Heart right ventricle (tissue), 16 donors: ENCODE measurements around the gene SAPCD1. TPM values are rescaled to one million over a fixed set of nuclear protein-coding genes. Genes with fewer than 3 reads are reported as not detected.

ENCODE experiments used
- ATAC-seq, 8 donors: fragments of 200-7000 bp; cut with Tn5 transposase; one replicate each; pipeline ENCODE4 v1.9.1; 2020; ENCODE audit warnings: mild to moderate bottlenecking in 8 of 8, moderate library complexity in 8 of 8, moderate number of reproducible peaks in 1 of 8
- DNase-seq, 2 donors: peaks; one replicate each; pipeline ENCODE4 v3.0.0-alpha.2; 2020
- H3K27ac ChIP-seq, 10 donors: fragments of 200-600 bp; sonication (generic) in 2 of 10; one replicate each; pipeline versions ENCODE4 v1.5.0 to v1.8.0; 2020 to 2022; ENCODE audit warnings: mild to moderate bottlenecking in 3 of 10
- H3K27me3 ChIP-seq, 7 donors: fragments of 200-600 bp; one replicate each; pipeline ENCODE4 v1.8.0; 2021 to 2022; ENCODE audit warnings: mild to moderate bottlenecking in 2 of 7
- H3K36me3 ChIP-seq, 9 donors: fragments of 200-600 bp; sonication (generic) in 1 of 9; one replicate each; pipeline versions ENCODE4 v1.5.0 to v1.8.0; 2020 to 2022; ENCODE audit warnings: mild to moderate bottlenecking in 2 of 9
- H3K4me1 ChIP-seq, 9 donors: fragments of 200-600 bp; sonication (generic) in 1 of 9; one replicate each; pipeline versions ENCODE4 v1.5.0 to v1.8.0; 2020 to 2022; ENCODE audit warnings: mild to moderate bottlenecking in 4 of 9
- H3K4me3 ChIP-seq, 10 donors: fragments of 200-600 bp; sonication (generic) in 2 of 10; one replicate each; pipeline versions ENCODE4 v1.5.0 to v1.8.0; 2020 to 2022; ENCODE audit warnings: mild to moderate bottlenecking in 7 of 10, moderate library complexity in 2 of 10
- H3K9me3 ChIP-seq, 11 donors: fragments of 200-600 bp in 10 of 11; sonication (generic) in 2 of 11; one replicate each; pipeline versions ENCODE4 v1.5.0 to v1.8.0; 2013 to 2022; ENCODE audit warnings: mild to moderate bottlenecking in 2 of 11, control low read depth in 1 of 11, moderate library complexity in 1 of 11
- CTCF ChIP-seq, 9 donors: fragments of 200-600 bp; sonication (generic) in 2 of 9; IDR thresholded peaks; one replicate each; pipeline versions ENCODE4 v1.5.0 to v1.8.0; 2021 to 2022; ENCODE audit warnings: antibody characterized with exemption in 9 of 9, mild to moderate bottlenecking in 5 of 9, moderate library complexity in 1 of 9
- WGBS, 2 donors: extraction: QIAGEN DNeasy Blood & Tissue Kit; methylation state at CpG; one replicate each; pipeline ENCODE4 v1.1.7; 2013; ENCODE audit warnings: inconsistent platforms in 1 of 2; 5-methylcytosine and 5-hydroxymethylcytosine counted together
- intact Hi-C, 10 donors: fragments of 100-400 bp; cut with DNase I; formaldehyde crosslinking; loops; one replicate each; pipeline versions ENCODE4 v1.11.1 to v1.14.2; 2022
- polyA plus RNA-seq, 2 donors: library from polyadenylated mRNA; stranded (reverse); fragments of 200-250 nt; gene quantifications; one replicate each; pipeline ENCODE4 v1.2.3, GENCODE V29; 2013
- total RNA-seq, 10 donors: library from RNA; stranded (reverse); fragmentation: NEBNext Ultra II Directional in 3 of 10; extraction: Animal tissue kit (Norgen Biotek cat#: 25700) in 3 of 10; gene quantifications; one replicate each; pipeline versions ENCODE4 v1.2.1 to v1.2.4, GENCODE V29; 2021 to 2023
- donor health status: Arrhythmogenic right ventricular cardiomyopathy.
- donor health status: ischemic (EF 13 %, LVEDD 7.1; RV severe dilation, severe dysfunction).
- donor health status: healthy with polysubstance abuse.
- donor health status: DM: no; HTN: yes; CAD: no.
- donor health status: DM: no; HTN: no; CAD: no.
- donor health status: ischemic (EF 25% LVEDD 6.9; RV normal size, moderate dysfunction).
- donor health status: ischemic (EF 25% LVEDD 5.7; RV mildly dilated, moderate dysfunction).
- donor health status: healthy.
- donor health status: DM: yes; HTN: yes; CAD: no.
- donor health status: Ischemic cardiomyopathy.
- donor health status: ischemic (EF 35%, LVEDD 5.7; RV mildly dilated, moderate dysfunction).
- donor health status: nonischemic (EF 11% LVEDD 7.7; RV severe dilation, severe dysfunction).
- donor health status: DM: yes; HTN: yes; CAD: no.
- donor health status: PGD.
- donor health status: ischemic (EF 29% LVEDD 5.4; RV normal size, mild dysfunction).
- donor health status: nonischemic (EF 23%, LVEDD 6.1; RV moderate dilation, normal function).

SAPCD1 gene
- total and polyA plus RNA-seq, 12 donors = 0.36 to 1.9 (median 0.72) TPM; not detected in 3

- DNase-seq (no peak), ATAC-seq (no peak)
- Histone ChIP-seq H3K27me3 (no peaks in the 10 kb centered on the region), H3K27ac (no peak within 1 kb of the TSS), H3K9me3 (no peaks in the 10 kb centered on the region), H3K4me3 (no peak within 1 kb of the TSS), H3K4me1 (peaks cover 0 to 9% (median 0%) of the 10 kb centered on the region in 9 donors), H3K36me3 (peaks cover 0 to 15% (median 6%) of the 10 kb centered on the region in 9 donors)
- TF ChIP-seq CTCF (IDR thresholded peaks at IDR 0.05) = no peak
- 88 to 94% methylated on average over 4 of the region's 4 CpGs for WGBS, 2 donors
- intact Hi-C loops = no loop called here
Measured at GRCh38 chr6:31721351-31722020, 41.0 kb upstream of the SAPCD1 start, which contains the start of gene LY6G6C. TSS of gene LY6G6C (minus strand) at chr6:31721746. CDS start at chr6:31721679, 67 bp downstream.

- no peak overlapping the region for H3K4me3 ChIP-seq
- H3K27ac ChIP-seq = no peak overlapping the region
- intact Hi-C loops = no loop called here
- no peaks in the 10 kb centered on the region for H3K9me3 ChIP-seq
- peaks cover 0 to 16% (median 0%) of the 10 kb centered on the region in 9 donors for H3K4me1 ChIP-seq
- peaks cover 0 to 22% (median 12%) of the 10 kb centered on the region in 9 donors for H3K36me3 ChIP-seq
- H3K27me3 ChIP-seq = no peaks in the 10 kb centered on the region
- DNase-seq = no peak
- 94 to 96% methylated on average over 3 of the region's 3 CpGs for WGBS, 2 donors
- TF ChIP-seq CTCF (IDR thresholded peaks at IDR 0.05) = no peak
- ATAC-seq = no peak
Measured at GRCh38 chr6:31722173-31722572, 40.3 kb upstream of the SAPCD1 start.

GRCh38 chr6:31723245-31723979 lies 39.0 kb upstream of the SAPCD1 start, which contains the start of gene MPIG6B:
TSS of gene MPIG6B (plus strand) at chr6:31723373. CDS start at chr6:31723384, 11 bp downstream.
- DNase-seq (no peak), ATAC-seq (peak in 2 of 8 donors; percentile 17 to 20)
- Histone ChIP-seq H3K4me1 (peaks cover 4 to 29% (median 9%) of the 10 kb centered on the region in 9 donors), H3K4me3 (peak within 1 kb of the TSS in 1 of 10 donors; percentile 2), H3K36me3 (peaks cover 0 to 34% (median 17%) of the 10 kb centered on the region in 9 donors), H3K27ac (peak within 1 kb of the TSS in 5 of 10 donors; percentile 14 to 60 (median 28)), H3K27me3 (no peaks in the 10 kb centered on the region), H3K9me3 (no peaks in the 10 kb centered on the region)
- intact Hi-C loops = no loop called here
- no peak for TF ChIP-seq CTCF (IDR thresholded peaks at IDR 0.05)
- WGBS, 2 donors = 56 to 59% methylated on average over 46 of the region's 46 CpGs

GRCh38 chr6:31723980-31724691 lies 38.3 kb upstream of the SAPCD1 start:
- intact Hi-C loops = no loop called here
- Histone ChIP-seq H3K27ac (peak overlapping the region in 5 of 10 donors; percentile 14 to 60 (median 28)), H3K4me3 (no peak overlapping the region), H3K4me1 (peaks cover 9 to 35% (median 16%) of the 10 kb centered on the region in 9 donors), H3K9me3 (no peaks in the 10 kb centered on the region), H3K36me3 (peaks cover 0 to 35% (median 17%) of the 10 kb centered on the region in 9 donors), H3K27me3 (no peaks in the 10 kb centered on the region)
- DNase-seq (peak; percentile 29 to 36), ATAC-seq (peak in 3 of 8 donors; percentile 3 to 27 (median 9))
- 81 to 83% methylated on average over 25 of the region's 25 CpGs for WGBS, 2 donors
- no peak for TF ChIP-seq CTCF (IDR thresholded peaks at IDR 0.05)
